ENCODE results near the gene SPIC.

- no peak for TF ChIP-seq SP1 (IDR thresholded peaks at IDR 0.05)
- TF ChIP-seq FOXM1 (IDR thresholded peaks at IDR 0.05; ENCODE audit: borderline replicate concordance): no peak
Observed at GRCh38 chr12:101527682-101528081, 52.5 kb downstream of the SPIC start.

All from HEK293T (cell line).